ENCODE results near the gene ABHD2.

- TF ChIP-seq ZNF274 (IDR thresholded peaks at IDR 0.05; ENCODE audit: low read depth, low read length) = no peak
- TF ChIP-seq SUZ12 (IDR thresholded peaks at IDR 0.05; ENCODE audit: extremely low read depth, insufficient read depth, insufficient read length) = no peak
These were observed 110.7 kb downstream of the ABHD2 start for GRCh38 chr15:89198934-89199333.

All from NT2/D1 (cell line).